ENCODE data around the gene TIGAR.

TIGAR gene

DNA sequence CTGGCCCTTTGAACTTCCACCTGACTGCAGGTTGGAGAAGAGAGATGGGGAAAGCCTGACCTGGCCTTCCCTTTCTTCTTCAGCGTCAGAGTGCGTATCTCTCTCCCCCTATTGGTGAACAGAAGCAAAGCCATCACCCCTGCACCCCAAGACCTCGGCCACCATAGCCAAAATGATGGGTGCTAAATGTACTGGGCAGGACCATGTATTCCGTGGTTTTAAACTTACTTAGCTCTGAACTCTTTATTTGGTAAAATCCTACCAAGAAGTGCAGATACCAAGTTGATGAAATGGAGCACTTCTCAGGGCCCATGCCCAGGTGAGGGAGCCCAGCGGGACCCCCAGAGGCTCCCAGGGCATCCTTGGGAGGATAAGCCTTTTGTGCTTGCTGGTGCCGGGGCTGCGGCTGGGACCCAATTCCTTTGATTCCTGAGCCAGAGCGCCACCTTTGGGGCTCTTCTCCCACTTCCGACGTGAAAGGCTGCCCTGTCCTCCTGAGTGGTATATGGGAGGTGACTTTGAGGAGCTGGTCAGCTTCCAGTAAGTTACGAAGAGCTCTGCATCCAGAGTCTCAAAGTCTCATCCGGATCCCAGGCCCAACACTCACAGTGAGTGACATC is 38.0 kb upstream of the TIGAR start:
- DNase-seq (ENCODE audit: low read depth) = no peak

DNA sequence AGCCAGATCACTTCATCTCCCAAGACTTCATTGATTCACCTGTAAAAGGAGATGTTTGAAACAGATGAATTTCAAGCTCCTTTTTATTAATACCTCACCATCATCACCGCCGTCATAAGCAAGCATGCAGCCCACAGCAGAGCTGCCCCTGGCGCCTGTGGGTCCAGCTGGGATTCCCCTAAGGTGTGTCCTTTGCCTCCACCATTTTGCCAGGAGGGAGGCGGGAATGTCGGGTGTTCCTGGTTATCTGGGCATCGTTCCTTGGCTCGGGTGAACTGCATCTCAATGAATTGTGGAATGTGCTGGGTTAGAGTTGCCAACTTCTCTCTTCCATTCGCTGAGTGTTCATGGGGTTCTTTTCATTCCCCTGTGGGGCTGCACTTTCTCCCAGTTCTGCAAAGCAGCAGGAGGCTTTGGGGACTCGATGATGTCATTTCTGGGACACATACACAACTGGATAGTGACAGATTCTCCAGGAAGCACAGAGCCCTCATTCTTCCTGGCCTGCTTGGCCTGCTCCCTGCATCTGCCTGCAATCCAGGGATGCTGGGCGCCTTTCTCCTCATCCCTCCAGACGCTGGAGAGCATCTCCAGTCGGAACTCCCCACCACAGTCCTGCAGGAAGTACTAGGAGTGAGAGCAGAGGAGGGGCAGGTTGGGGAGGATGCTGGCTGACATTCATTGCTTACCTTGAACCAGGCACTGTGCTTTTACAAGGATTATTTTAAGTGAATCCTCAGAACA is 37.3 kb upstream of the TIGAR start:
- no peak for DNase-seq (ENCODE audit: low read depth)

DNA sequence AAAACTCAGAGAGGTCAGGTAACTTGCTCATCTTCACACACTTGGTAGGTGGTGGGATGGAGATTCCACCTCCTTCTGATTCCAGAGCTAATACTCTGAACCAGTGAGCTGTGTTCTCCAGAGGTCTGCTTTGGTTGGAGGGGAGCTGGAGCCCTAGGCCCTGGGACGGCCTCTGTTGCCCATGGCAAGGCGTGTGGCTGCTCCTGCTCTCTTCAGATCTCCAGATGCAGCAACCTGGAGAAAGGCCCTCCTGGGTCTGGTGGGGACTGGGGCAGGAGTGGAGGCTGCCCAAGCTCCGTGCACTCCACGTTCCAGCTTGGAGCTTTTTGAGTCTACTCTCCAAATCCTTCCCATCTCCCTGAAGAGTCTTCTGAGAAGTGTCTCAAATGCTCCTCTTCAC is 36.7 kb upstream of the TIGAR start:
- DNase-seq (ENCODE audit: low read depth) = no peak

DNA sequence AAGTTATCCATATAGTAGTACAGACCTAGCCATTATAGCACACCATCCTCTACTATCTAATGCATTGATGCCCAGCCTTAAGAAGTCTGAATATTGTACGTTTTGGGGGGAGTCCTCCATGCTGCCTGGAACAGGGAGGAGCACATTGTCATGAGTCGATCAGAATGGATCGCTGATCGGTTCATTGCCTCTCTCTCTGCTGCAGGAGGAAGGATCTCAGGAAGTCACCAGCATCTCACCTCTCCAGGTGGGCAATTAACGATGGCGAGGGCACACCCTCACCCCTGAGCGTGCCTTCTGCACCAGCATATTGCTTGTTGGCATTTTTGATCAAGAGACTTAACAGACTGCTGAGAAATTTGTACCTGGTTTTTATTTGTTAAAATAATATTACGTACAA is 35.9 kb upstream of the TIGAR start:
- DNase-seq (ENCODE audit: low read depth) = no peak

DNA sequence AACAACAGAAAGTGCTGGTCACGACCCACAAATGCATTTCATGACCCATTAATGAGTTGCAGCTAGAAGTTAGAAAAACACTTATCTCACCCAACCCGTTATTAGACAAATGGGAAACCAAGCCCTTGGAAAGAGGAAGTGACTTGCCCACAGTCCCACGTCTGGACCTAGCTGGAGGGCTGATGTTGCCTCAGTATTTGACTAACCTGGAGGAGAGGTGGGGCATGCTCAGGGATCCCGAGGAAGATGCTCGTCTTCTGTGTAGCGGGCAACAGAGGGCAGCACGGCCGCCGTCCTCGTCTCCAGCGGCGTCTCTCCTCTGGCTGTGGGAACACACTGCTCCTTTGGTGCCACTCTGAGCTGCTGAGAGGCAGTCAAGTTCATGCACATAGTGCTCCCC is 34.8 kb upstream of the TIGAR start:
- no peak for DNase-seq (ENCODE audit: low read depth)

DNA sequence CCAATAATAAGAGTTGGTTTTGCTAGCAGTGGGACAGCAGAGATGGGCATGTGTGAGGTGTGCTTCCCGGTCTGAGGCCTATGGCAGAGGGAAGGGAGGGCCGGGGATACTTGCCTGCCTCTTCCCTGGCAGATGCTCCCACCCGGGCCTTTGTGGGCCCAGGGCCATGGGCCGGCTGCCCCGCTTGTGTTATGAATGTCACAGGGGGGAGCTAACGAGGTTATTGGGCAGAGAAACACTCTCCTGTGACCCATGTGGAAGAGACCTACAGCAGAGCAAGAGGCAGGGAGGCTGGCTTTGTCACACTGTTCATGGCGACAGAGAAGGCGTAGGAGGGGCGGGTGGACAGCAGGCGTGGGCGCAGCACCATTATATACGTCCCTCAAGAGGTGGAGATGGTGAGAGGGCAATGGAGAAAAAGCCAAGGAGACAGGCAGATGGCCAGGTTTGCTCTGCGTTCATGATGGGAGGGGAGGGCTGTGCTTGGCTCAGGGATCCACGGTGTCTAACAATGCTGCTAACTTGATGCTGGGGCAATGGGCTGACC is 34.2 kb upstream of the TIGAR start:
- DNase-seq (ENCODE audit: low read depth) = no peak

DNA sequence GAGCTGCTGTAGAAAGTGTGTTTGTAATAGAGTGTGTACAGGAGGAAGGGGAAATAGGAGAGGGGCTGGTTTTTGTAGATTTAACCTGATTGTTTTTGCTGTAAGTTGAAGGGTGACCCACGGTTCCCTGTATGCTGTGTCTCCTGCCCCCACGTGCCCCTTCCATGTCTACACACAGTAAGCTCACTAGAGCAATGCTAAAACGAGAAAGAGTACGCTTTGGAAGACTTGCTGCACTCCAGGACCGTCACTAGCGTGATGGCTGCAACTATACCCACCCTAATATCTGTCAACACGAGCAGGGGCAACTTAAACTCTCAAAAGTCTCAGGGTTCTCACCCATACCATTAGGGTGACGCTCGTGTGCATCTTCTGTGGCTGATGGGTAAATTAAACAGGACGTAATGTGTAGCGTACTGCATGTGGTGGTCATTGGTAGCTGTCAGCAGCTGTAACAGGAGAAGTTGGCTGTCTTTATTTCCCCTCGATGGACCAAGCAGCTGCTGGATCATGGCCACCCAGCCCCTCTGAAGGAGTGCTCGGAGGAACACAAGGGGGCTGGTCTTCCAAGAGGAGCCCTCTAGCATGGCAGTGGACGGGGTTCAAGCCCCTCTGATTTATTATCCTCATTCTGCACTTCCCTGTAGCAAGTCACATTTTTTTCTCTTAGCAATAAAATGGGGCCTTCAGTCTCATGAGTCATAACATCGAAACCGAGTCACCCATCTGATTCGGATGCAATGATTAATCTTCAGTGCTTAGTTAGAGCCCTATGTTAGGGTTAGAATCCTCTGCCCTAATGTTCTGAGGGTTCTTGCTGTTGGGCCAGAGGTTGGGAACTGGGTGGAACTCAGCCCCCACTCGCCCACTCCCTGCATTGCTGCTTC is 33.4 kb upstream of the TIGAR start:
- no peak for DNase-seq (ENCODE audit: low read depth)

DNA sequence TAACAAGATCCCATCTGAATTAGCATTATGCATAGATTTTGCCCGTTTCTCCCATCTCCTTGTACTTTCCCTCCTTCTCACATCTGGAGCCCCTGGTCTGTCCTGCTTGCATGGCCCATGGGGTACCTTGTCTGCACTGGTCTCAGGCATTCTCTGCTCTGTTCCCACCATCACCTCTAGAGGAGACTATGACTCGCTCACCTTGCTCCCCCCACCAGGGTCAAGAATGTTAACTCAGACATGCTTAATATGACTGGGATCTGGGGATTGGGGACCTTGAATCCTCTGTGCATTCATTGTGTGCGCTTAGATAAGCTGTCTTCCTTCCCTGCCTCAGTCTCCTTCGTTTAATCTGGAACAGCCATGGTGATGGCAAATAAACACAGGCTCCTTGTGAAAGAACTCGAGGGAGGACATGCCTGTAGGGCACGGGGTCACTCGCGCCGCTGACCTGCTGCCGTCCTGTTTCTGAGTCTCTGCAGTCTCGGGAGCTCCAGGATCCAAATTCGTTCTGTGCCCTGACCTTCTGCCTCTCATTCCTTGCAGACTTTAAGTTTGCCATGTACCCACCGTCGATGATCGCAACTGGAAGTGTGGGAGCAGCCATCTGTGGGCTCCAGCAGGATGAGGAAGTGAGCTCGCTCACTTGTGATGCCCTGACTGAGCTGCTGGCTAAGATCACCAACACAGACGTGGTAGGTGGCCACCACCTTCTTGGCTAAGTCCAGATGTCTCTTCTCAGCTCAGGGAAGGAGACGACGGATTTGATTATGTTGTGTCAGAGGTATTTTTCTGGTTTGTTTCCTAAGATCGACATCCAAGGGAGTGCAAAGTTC is 32.5 kb upstream of the TIGAR start:
- no peak for DNase-seq (ENCODE audit: low read depth)

DNA sequence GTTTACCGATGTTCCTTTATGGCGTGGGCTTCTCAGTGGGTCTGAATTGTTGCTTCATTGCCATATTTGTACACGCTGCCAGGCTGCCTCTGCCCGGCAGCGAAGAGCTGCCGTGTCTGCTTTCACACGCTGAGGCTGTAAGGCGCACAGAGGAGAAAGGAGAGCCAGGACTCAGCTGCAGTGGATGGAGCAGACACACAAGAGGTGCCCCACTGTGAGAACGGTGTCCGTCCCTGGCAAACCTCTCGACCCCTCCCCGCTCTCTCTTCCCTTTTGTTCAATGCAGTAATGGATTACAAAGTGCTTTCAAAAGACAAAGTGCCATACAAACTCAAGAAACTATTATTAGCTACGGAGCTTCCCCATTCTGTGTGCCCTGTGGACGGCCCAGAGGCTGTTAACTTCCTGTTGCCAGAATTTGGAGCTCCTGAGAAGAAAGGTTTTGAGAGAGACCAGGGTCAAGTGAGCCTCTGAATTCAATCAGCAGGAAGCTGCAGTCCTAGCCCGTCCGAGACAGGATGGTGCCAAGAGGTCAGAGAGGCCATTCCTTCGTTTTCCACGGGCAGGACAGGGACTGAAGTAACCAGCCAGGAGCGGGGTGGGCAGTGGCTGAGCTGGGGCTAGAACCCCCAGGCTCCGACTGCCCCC is 31.7 kb upstream of the TIGAR start:
- DNase-seq (ENCODE audit: low read depth) = no peak

DNA sequence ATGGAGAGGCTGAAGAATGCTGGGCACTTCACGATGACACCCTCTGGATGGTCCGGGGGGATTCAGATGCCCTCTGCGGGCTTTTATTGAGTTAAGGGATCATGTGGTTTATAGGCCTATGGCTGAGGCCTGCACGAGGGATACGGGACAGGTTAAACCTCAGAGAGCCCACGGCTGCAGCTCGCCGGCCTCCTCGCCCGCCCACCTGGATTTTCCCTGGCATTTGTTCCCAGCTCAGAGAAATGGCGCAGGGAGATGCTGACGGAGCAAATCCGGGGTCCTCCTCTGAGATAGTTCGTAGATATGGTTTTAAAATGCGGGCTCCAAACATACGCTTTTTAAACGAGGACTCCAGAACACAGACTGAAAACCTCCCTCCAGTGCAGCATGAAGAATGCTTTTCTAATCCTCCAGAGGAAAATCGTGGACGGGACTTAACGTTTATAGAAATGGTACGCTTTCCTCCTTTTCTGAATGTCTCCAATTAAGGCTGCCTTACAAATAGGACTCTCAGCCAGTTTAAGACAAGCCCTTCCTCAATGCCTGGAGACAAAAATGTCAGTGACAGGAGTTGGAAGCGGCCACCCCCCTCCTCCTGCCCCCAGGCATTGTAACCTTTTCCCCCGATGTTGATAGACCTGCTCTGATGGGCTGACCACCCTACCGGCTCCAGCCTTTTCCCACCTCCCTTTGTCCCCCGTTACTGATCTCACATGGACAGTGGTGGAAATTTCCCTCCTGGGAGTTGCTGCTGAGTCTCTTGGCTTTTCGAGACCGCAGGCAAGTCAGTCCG is 30.8 kb upstream of the TIGAR start:
- no peak for DNase-seq (ENCODE audit: low read depth)

DNA sequence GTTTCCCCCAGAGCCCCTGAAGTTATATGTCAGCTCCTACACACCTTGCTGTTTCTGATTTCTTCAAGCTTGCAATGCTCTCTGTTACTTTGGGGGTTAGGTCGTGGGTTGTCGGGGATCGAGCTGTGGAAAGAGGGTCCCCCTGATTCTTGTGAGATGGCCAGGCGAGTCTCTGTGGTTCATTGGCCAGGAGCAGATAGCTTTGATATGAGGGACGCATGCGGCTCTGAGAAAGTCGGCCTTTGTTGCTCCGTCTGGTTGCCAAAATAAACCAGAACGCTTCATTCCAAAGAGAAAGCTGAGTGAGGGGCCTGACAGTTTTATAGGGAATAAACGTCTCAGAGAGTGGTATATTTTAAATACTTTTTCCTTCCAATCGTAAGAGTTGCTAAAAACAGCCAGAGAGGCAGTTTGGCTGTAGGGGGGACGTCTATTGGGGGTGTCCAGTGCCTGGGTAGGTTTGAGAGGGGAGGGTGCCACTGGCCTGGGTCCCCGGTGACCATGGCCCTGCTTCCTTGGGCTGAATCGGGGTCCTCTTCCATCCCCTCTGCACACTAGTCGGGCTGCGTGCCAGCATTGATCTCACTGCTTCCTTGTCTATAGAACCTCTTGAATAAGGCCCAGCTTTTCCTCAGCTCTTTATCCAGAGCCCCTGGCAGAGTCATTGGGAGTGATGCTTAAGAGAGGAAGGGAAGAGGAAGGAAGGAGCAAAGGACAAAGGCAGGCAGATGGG is 28.5 kb upstream of the TIGAR start:
- DNase-seq (ENCODE audit: low read depth) = no peak

DNA sequence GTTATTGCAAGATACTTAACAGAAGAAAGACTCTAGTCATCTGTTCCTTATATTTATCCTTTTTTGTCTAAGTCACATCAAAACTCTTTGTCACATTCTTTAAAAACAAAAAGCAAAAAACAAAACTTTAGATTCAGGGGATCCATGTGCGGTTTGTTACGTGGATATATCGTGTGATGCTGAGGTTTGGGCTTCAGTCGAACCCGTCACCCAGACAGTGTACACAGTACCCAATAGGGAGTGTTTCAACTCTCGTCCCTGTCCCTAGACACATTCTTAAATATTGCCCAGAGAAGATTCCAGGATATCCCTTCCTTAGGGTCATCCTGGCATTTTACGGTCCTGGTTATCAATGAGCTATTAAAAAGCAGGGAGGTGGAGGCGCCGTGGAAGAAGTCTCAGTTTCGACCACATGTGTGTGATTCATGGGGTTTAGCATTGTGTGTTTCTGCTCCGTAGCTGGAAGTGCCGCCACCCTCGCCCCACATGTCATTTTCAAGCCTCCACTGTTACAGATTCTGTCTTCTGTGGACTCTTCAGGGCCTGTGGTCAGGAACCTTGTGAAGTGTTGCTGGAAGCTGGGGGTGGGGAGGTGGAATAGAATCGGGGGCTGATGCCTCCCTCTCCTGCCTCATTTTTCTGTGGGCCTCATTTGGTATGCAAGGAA is 27.6 kb upstream of the TIGAR start:
- no peak for DNase-seq (ENCODE audit: low read depth)

DNA sequence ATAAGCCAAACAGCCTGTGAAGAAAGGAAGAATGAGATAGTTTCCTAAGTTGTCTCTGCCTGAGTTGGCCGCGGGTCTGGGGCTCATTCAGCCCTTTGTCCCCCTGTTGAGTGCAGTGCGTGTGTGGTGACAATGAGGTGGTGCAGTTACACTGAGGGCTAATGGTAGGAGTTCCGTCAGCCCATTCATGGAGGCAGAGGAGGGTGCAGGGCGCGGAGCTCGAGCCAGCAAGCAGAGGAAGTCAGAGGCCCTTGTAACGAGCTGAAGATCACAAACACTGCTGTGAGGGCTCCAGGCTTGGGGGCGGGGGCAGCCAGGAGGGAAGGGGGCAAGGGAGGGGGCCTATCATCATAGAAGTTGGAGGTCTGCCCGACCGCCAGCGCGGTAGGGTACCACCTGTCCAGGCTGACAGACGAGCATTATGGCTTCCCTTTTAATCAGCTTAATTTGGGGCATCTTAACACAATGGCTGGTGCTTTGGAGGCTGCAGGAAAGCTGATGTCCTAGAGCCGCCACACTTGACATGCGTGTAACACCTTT is 27.0 kb upstream of the TIGAR start:
- no peak for DNase-seq (ENCODE audit: low read depth)

DNA sequence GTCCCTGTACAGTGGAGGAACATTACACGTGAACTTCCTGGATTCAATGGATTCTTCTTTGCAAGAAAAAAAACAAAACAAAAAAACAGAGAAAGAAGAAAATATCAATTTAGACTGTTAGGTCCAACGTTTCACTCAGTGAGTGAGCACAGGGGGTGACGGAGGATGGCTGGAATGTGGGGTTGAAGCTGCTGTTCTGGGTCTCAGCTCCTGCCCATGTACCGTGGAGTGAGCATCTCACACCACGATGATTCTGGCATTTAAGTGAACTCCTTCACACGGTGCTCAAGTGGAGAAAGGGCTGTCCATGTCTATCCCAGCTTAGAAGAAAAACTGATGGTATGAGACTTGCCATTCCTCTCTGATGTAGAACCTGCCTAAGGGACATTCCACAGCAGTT is 24.3 kb upstream of the TIGAR start:
- no peak for DNase-seq (ENCODE audit: low read depth)

DNA sequence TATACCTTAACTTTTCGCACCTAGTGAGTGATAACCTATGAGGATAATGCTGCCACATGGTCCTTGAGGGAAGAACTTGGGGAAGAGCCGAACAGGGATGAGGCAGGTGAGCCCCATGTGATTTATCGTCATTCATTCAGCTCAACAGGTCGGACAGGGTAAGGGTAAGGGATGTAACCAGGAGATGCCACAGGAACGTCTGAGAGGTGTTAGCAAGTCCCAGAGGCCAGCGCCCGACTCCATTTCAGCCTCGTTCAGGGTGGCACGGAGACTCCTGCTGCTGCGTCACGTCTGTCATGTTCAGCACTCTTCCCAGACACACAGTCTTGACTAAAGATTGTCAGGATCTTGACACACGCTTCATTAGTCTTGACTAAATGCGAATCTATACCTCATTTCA is 23.4 kb upstream of the TIGAR start:
- DNase-seq (ENCODE audit: low read depth) = no peak

DNA sequence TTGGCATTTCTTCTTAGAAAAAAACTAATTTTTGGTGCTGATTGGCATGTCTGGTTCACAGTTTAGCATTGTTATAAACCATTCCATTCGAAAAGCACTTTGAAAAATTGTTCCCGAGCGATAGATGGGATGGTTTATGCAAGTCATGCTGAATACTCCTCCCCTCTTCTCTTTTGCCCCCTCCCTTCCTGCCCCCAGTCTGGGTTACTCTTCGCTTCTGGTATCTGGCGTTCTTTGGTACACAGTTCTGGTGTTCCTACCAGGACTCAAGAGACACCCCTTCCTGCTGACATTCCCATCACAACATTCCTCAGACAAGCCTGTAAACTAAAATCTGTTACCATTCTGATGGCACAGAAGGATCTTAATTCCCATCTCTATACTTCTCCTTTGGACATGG is 20.1 kb upstream of the TIGAR start:
- DNase-seq (ENCODE audit: low read depth) = no peak

DNA sequence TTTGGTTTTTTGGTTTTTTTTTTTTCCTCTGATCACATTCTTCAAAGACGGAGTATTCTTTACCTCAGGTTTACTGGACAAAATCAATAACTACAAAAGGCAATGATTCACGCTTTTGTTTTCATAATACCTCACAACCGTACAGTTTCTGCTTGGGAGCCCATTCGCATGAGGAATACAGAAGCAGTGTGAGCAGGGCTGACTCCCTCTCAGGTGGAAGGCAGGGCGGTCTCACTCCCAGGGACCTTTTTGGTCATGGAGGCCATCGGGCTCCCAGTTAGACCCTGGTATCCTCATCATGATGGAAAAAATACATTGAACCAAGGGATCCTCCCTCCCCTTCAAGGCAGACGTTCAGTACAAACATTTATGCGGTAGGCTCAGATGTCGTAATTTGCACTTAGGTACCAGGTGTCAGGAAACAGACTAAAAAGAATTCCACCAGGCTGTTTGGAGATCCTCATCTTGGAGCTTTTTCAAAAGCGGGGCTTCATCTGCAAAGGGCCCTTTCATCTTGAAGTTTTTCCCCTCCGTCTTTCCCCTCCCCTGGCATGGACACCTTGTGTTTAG is 19.0 kb upstream of the TIGAR start:
- DNase-seq (ENCODE audit: low read depth) = no peak

DNA sequence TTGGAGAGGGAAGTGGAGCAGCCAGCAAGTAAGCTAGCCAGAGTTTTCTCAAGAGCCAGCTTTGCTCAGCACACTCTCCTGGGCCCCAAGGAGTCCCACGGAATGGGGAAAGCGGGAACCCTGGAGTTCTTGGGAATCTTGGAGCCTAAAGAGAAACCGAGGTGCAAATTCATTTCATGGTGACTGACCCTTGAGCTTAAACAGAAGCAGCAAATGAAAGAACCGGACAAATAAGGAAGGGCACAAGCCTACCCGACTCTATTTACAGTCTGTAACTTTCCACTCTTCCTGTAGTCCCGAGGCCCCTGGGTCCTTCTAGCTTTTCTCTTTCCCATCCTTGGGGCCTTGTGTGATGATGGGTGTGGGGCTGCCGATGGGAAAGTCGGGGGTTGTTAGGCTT is 18.1 kb upstream of the TIGAR start:
- DNase-seq (ENCODE audit: low read depth) = no peak

DNA sequence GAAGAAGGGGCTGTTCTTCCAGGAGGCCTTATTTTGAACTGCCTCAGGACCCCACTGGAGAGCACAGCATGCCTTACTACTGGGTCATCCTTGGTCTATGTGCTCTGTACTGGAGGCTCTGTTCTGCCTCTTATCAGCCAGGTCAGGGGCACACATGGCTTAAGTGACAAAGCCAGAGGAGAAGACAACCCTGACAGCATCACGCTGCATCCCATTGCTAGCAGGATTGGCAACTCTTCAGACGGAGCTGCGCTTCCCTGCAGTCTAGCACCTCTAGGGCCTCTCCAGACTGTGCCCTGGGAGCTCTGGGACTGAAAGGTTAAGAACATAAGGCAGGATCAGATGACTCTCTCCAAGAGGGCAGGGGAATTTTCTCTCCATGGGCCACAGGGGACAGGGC is 17.3 kb upstream of the TIGAR start:
- no peak for DNase-seq (ENCODE audit: low read depth)
